Thyroid gland (tissue), 4 donors: ENCODE measurements around the gene TRMT2A.

Experiments used
- POLR2A ChIP-seq, 2 donors: fragments of 450-650 bp; IDR thresholded peaks; one replicate each; pipeline ENCODE4 v1.6.1; 2017; ENCODE audit warnings: antibody characterized with exemption in 2 of 2, mild to moderate bottlenecking in 2 of 2, moderate library complexity in 1 of 2
- TF ChIP-seq, protein P1 (sequence below), 6 experiments: fragments of 200-600 bp in 3 of 6; fragments of 450-650 bp in 3 of 6; sonication (generic) in 3 of 6; IDR thresholded peaks; one replicate each; pipeline ENCODE4 v1.5.1; 2016 to 2019; ENCODE audit warnings: antibody characterized with exemption in 6 of 6, mild to moderate bottlenecking in 2 of 6, inconsistent platforms in 1 of 6, moderate library complexity in 1 of 6

DNA sequence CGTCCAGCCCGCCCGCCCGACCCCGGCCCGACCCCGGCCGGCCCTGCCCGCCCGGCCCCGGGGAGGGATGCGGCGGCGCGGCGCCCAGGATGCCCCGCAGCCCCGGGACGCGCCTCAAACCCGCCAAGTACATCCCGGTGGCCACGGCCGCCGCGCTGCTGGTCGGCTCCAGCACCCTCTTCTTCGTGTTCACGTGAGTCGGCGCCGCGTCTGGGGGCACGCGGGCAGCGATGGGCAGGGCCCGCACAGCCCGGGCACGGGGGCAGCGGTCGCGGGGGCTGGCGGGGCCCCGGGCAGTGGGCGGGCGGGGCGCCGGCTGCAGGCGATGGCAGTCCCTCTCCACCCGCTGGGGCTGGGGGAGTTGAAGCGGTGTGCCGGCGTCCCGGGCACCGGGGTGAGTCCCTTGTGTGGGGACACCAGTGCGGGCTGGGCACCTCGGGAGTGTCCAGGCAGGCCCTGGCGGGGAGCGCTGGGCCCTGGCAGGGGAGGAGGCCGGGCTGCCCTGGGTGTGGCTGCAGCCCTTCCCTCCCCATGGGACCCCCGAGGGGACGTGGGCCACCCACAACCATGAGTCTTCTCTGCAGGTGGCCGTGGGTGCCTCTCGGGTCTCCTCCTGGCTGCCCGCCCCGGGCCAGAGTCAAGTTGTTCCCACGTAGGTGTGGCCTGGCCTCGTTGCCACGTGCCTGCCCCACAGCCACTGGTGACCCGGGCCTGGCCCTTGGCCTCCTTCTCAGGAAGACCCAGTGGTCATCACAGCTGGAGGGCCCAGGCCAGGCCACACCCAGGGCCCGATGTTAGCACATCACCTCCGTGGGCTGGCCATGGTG is 15.0 kb upstream of the TRMT2A start:
- TF ChIP-seq, protein P1, sequence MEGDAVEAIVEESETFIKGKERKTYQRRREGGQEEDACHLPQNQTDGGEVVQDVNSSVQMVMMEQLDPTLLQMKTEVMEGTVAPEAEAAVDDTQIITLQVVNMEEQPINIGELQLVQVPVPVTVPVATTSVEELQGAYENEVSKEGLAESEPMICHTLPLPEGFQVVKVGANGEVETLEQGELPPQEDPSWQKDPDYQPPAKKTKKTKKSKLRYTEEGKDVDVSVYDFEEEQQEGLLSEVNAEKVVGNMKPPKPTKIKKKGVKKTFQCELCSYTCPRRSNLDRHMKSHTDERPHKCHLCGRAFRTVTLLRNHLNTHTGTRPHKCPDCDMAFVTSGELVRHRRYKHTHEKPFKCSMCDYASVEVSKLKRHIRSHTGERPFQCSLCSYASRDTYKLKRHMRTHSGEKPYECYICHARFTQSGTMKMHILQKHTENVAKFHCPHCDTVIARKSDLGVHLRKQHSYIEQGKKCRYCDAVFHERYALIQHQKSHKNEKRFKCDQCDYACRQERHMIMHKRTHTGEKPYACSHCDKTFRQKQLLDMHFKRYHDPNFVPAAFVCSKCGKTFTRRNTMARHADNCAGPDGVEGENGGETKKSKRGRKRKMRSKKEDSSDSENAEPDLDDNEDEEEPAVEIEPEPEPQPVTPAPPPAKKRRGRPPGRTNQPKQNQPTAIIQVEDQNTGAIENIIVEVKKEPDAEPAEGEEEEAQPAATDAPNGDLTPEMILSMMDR (IDR thresholded peaks at IDR 0.05), result no peak
- TF ChIP-seq POLR2A (IDR thresholded peaks at IDR 0.05), result no peak
